Spleen (tissue), 7 donors: ENCODE data around the gene PLEKHH1.

Source experiments
- CTCF ChIP-seq, 11 experiments: fragments of 200-600 bp in 7 of 11; fragments of 450-650 bp in 4 of 11; sonication (generic) in 4 of 11; IDR thresholded peaks in 8 of 11; conservative IDR thresholded peaks in 3 of 11; 1 replicate in 7 of 11; 2 replicates in 4 of 11; pipeline versions ENCODE4 v1.4.0 to v1.8.0; 2016 to 2021; ENCODE audit warnings: antibody characterized with exemption in 11 of 11, inconsistent platforms in 4 of 11, mild to moderate bottlenecking in 1 of 11
- POLR2A ChIP-seq, 3 donors: fragments of 450-650 bp; IDR thresholded peaks; one replicate each; pipeline ENCODE4 v1.5.1; 2017; ENCODE audit warnings: antibody characterized with exemption in 3 of 3, mild to moderate bottlenecking in 1 of 3
- donor health status: DM: no; HTN: no; CAD: no; lungs with moderate emphysema.
- donor health status: DM: no; HTN: no; CAD: no.
- donor health status: DM: no; HTN: no; CAD: no.

DNA sequence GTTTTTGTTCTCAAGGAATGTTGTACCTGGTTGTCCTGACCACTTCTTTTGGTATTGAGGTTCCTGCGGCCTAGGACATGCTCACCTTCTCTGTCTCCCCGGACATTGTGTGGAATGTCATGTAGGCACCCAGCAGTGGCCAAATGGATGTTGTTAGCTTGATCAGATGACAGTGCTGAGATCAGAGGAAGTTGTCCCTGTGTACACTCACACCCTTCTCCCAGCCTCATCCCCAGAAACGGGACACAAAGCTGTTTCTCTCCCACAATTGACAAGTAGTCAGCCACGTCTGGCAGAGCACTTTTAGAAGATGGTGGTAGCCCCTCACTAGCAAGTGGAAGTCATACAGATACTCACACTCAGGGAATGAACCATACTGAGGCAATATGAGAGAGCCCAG lies 3.0 kb downstream of the PLEKHH1 start:
- TF ChIP-seq CTCF (IDR thresholded peaks at IDR 0.05 in 8 of 11, conservative IDR thresholded peaks at IDR 0.05 in 3 of 11) (no peak), POLR2A (IDR thresholded peaks at IDR 0.05) (no peak)
